IPS DF 19.7 (cell line): Measurements from ENCODE around the gene IKBKG.
"Not testable (repeated sequence)": the region's sequence is repeated elsewhere in the genome, so short reads cannot be mapped to it uniquely, and the experiment has no call there.

ENCODE experiments used
- DNase-seq: peaks from one replicate; pipeline ENCODE4 v3.0.0-alpha.2; 2013; ENCODE audit warnings: low read depth, low spot score

The IKBKG gene

GRCh38 chrX:154526901-154527675 lies 20.3 kb upstream of the IKBKG start:
- DNase-seq: peak; percentile 47

GRCh38 chrX:154529206-154529612 lies 18.2 kb upstream of the IKBKG start:
- DNase-seq: no peak

- DNase-seq: no peak
Observed at GRCh38 chrX:154530286-154530685, 17.1 kb upstream of the IKBKG start.

- no peak for DNase-seq
Observed at GRCh38 chrX:154531626-154532025, 15.8 kb upstream of the IKBKG start.

- DNase-seq: no peak
Observed at GRCh38 chrX:154532690-154533089, 14.7 kb upstream of the IKBKG start.

- DNase-seq: no peak
Observed at GRCh38 chrX:154534526-154535322, 12.7 kb upstream of the IKBKG start.

- DNase-seq: no peak
Observed at GRCh38 chrX:154535892-154536291, 11.5 kb upstream of the IKBKG start.

- DNase-seq: no peak
Observed at GRCh38 chrX:154539077-154539476, 8.3 kb upstream of the IKBKG start.

GRCh38 chrX:154540365-154540764 lies 7.1 kb upstream of the IKBKG start:
- not testable (repeated sequence) for DNase-seq

- no peak for DNase-seq
Observed at GRCh38 chrX:154540897-154541535, 6.4 kb upstream of the IKBKG start.

- DNase-seq: no peak
Observed at GRCh38 chrX:154541589-154541895, 5.9 kb upstream of the IKBKG start.

- DNase-seq: no peak
Observed at GRCh38 chrX:154541896-154542722, 5.3 kb upstream of the IKBKG start.

GRCh38 chrX:154542723-154543424 lies 4.5 kb upstream of the IKBKG start:
- no peak for DNase-seq

GRCh38 chrX:154545673-154546274 lies 1.6 kb upstream of the IKBKG start:
- DNase-seq: no peak

- no peak for DNase-seq
Observed at GRCh38 chrX:154546354-154547244, 821 bp upstream of the IKBKG start, which contains the start of gene G6PD. G6PD (minus strand) TSS chrX:154546846; CDS start chrX:154546155, 691 bp downstream.

GRCh38 chrX:154548028-154548316 lies 552 bp downstream of the IKBKG start:
- no peak for DNase-seq

GRCh38 chrX:154549766-154550165 lies 2.3 kb downstream of the IKBKG start:
- DNase-seq: no peak

GRCh38 chrX:154552112-154552806 lies 4.8 kb downstream of the IKBKG start:
- not testable (repeated sequence) for DNase-seq

GRCh38 chrX:154558060-154558690 lies 10.8 kb downstream of the IKBKG start:
- not testable (repeated sequence) for DNase-seq
